K562 (cell line): Measurements from ENCODE around the gene BNC2. TPM values are rescaled to one million over a fixed set of nuclear protein-coding genes. Genes with fewer than 3 reads are reported as not detected.

Experiments
- ATAC-seq: fragments of 200-7000 bp; cut with Tn5 transposase; 3 replicates; pipeline ENCODE4 v1.9.1; 2020; ENCODE audit warnings: moderate library complexity
- BruUV-seq: library from RNA; stranded (reverse); fragments of 400-500 nt; replicated peaks from 2 replicates; lab custom pipeline; 2021; lab: Mats Ljungman, UMichigan
- CTCF ChIA-PET: fragments of 300-600 bp; formaldehyde crosslinking; extraction: SDS; loops from one replicate; lab custom pipeline; 2021; ENCODE audit warnings: low intra/inter-chr PET ratio; lab: Yijun Ruan, JAX
- POLR2A ChIA-PET: fragments of 300-600, 350-650 bp; sonication (Branson Sonifier 250); formaldehyde crosslinking; extraction: SDS; loops from one replicate; lab custom pipeline; 2021; ENCODE audit warnings: antibody characterized with exemption, inconsistent platforms; lab: Yijun Ruan, JAX
- DNase-seq, 4 experiments: peaks; one replicate each; pipeline versions ENCODE4 v3.0.0 to v3.0.0-alpha.2; 2011 to 2018; ENCODE audit warnings: low spot score in 3 of 4, mixed read lengths in 3 of 4; ENCODE audit errors: extremely low read depth in 1 of 4
- FAIRE-seq: peaks from 2 replicates; lab custom pipeline; 2011; peaks lifted over from hg19 to GRCh38; lab: Jason Lieb, UNC
- H2AFZ ChIP-seq: 2 replicates; pipeline ENCODE4 v1.6.0; 2011; ENCODE audit warnings: low read depth, low read length, control low read depth, inconsistent platforms
- H3K27ac ChIP-seq: fragments of 200-600 bp; 3 replicates; pipeline ENCODE4 v1.8.0; 2011; ENCODE audit warnings: low read depth, mild to moderate bottlenecking, control low read depth, inconsistent platforms, low read length, moderate library complexity, mixed read lengths; ENCODE audit errors: extremely low read depth
- H3K27me3 ChIP-seq, 2 experiments: fragments of 300-600 bp in 1 of 2; 2 replicates in 1 of 2; 3 replicates in 1 of 2; pipeline versions ENCODE4 v1.6.0 to v1.8.0; 2011; ENCODE audit warnings: inconsistent platforms in 2 of 2, low read length in 2 of 2, mild to moderate bottlenecking in 1 of 2, mixed read lengths in 1 of 2, moderate library complexity in 1 of 2; ENCODE audit not compliant: control insufficient read depth in 2 of 2, insufficient read depth in 2 of 2
- H3K36me3 ChIP-seq: fragments of 300-600 bp; 3 replicates; pipeline ENCODE4 v1.8.0; 2011; ENCODE audit warnings: mild to moderate bottlenecking, low read length, inconsistent platforms; ENCODE audit not compliant: control insufficient read depth, insufficient read depth
- H3K4me1 ChIP-seq, 2 experiments: fragments of 200-600 bp in 1 of 2; replicated peaks in 1 of 2; 2 replicates in 1 of 2; 3 replicates in 1 of 2; pipeline versions ENCODE4 v1.5.1 to v1.8.0; 2011; ENCODE audit warnings: inconsistent platforms in 2 of 2, low read length in 2 of 2, mild to moderate bottlenecking in 1 of 2, mixed read lengths in 1 of 2, moderate library complexity in 1 of 2; ENCODE audit not compliant: control insufficient read depth in 2 of 2, insufficient read depth in 2 of 2
- H3K4me2 ChIP-seq: 2 replicates; pipeline ENCODE4 v1.6.1; 2011; ENCODE audit warnings: low read length, control low read depth, inconsistent platforms, mixed read lengths; ENCODE audit not compliant: insufficient read depth
- H3K4me3 ChIP-seq: fragments of 200-600 bp; sonication (generic), shearing (Covaris generic); 2 replicates; pipeline ENCODE4 v1.5.1; 2016; ENCODE audit warnings: control low read depth, inconsistent platforms
- H3K79me2 ChIP-seq: fragments of 200-600 bp; 3 replicates; pipeline ENCODE4 v1.8.0; 2011; ENCODE audit warnings: low read length, inconsistent platforms; ENCODE audit not compliant: control insufficient read depth, insufficient read depth
- H3K9ac ChIP-seq, 2 experiments: 2 replicates each; pipeline versions ENCODE4 v1.6.0 to v1.6.1; 2011; ENCODE audit warnings: low read depth in 2 of 2, low read length in 2 of 2, control low read depth in 1 of 2, inconsistent platforms in 1 of 2, mild to moderate bottlenecking in 1 of 2, mixed read lengths in 1 of 2; ENCODE audit not compliant: insufficient read depth in 1 of 2
- H3K9me1 ChIP-seq: one replicate; pipeline ENCODE4 v1.6.0; 2011; ENCODE audit warnings: inconsistent platforms, mild to moderate bottlenecking, low read length, moderate library complexity; ENCODE audit not compliant: control insufficient read depth, insufficient read depth
- H3K9me3 ChIP-seq: replicated peaks from 2 replicates; pipeline ENCODE4 v1.5.1; 2011; ENCODE audit warnings: low read depth, low read length, inconsistent platforms; ENCODE audit not compliant: control insufficient read depth, insufficient read depth
- H4K20me1 ChIP-seq: replicated peaks from 2 replicates; pipeline ENCODE4 v1.6.1; 2011; ENCODE audit warnings: low read length, inconsistent platforms, mixed read lengths; ENCODE audit not compliant: control insufficient read depth, insufficient read depth
- PREB ChIP-seq: sonication (generic); formaldehyde crosslinking; IDR thresholded peaks from 2 replicates; pipeline ENCODE4 v1.8.1; 2023; ENCODE audit warnings: mild to moderate bottlenecking, missing genetic modification reagents
- ZBTB34 ChIP-seq: fragments of 250-450 bp; sonication (Bioruptor Pico); IDR thresholded peaks from 2 replicates; pipeline ENCODE4 v1.8.0; 2021; ENCODE audit warnings: mild to moderate bottlenecking, moderate library complexity
- WGBS: fragments of 100-300 bp; shearing (Covaris generic); methylation state at CpG from one replicate; pipeline ENCODE4 v1.1.6; 2016; ENCODE audit warnings: low coverage, mixed read lengths; ENCODE audit not compliant: insufficient coverage; ENCODE audit errors: missing lambda C conversion rate; 5-methylcytosine and 5-hydroxymethylcytosine counted together
- in situ Hi-C: fragments of 300-500 bp; cut with MboI; formaldehyde crosslinking; loops from 4 replicates; pipeline ENCODE4 v1.15.0; 2018; ENCODE audit warnings: inconsistent platforms, mixed read lengths
- intact Hi-C: fragments of 100-400 bp; cut with micrococcal nuclease; formaldehyde crosslinking; loops from 2 replicates; pipeline ENCODE4 v1.14.2; 2022
- polyA plus RNA-seq, 8 experiments: library from polyadenylated mRNA; depleted of rRNA in 4 of 8; stranded (reverse) in 5 of 8; unstranded in 3 of 8; fragments of >200 nt; fragmentation: Nextera tagmentation in 2 of 8; fragmentation: Illumina TruSeq in 1 of 8; extraction: Ambion mirVana in 2 of 8; extraction: Trizol in 1 of 8; gene quantifications; 2 replicates each; pipeline versions ENCODE4 v1.2.1 to v1.2.3, GENCODE V29; 2011 to 2014; ENCODE audit warnings: inconsistent platforms in 1 of 8, missing spikeins in 1 of 8
- total RNA-seq, 7 experiments: library from RNA; depleted of rRNA in 6 of 7; stranded (reverse); fragments of >200 nt in 6 of 7; fragmentation: Illumina TruSeq in 2 of 7; extraction: Trizol in 2 of 7; gene quantifications; 2 replicates each; pipeline versions ENCODE4 v1.2.1 to v1.2.3, GENCODE V29; 2011 to 2021; ENCODE audit warnings: low replicate concordance in 1 of 7

BNC2 gene
- total and polyA plus RNA-seq, 9 of the 15 experiments (the other 6 are each of a cell fraction or from before 2014, with no cell fraction given), result not detected

DNA sequence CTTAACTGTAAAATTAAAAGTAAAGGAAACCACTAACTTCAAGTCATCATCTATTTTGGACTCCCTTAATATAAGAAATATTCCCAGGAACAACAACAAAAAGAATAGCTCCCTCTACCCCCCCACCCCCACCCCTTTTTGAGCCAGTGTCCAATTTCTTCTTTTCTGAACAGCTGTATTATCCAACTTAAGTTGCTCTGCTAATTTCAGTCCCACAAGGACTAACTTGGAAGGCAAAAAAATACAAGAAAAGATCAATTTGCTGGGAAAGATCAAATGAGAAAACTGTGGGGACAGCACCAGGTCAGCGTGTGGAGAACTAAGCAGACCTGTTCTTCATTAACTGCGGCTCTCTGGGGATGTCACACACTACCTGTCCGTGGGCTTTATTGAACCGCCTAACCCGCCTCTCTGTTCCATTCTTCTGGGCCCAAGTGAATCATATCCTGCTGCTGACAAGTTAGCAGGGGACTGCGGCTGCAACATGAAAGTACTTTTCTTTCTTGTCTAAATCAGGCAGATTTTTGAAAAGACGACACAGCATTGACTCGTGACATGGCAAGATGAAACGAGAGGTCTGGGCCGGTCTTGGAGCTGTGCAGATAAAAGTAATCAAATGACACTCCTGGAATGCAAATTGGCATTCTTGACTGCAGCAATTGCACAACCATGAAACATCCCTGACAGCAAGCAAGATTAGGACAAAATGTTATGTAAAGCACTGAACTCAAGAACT, 2.7 kb downstream of the BNC2 start:
- no peak overlapping the region for H2AFZ ChIP-seq
- no peak for DNase-seq
- H3K36me3 ChIP-seq, result no peaks in the 10 kb centered on the region
- H3K4me3 ChIP-seq, result no peak overlapping the region
- H3K27ac ChIP-seq, result no peak overlapping the region
- no peaks in the 10 kb centered on the region for H3K9me1 ChIP-seq
- ChIA-PET CTCF (no interaction called here), POLR2A (no interaction called here)
- TF ChIP-seq ZBTB34, result no peak
- no peak for TF ChIP-seq PREB (CRISPR knock-in tag)
- no peak overlapping the region for H3K4me2 ChIP-seq
- no peak overlapping the region for H3K9ac ChIP-seq
- in situ Hi-C loops (no loop called here), intact Hi-C loops (no loop called here)
- no TSS peak for BruUV-seq
- 1% methylated on average over 10 of the region's 10 CpGs for WGBS
- H3K9me3 ChIP-seq, result no peaks in the 10 kb centered on the region
- no peaks in the 10 kb centered on the region for H3K4me1 ChIP-seq
- FAIRE-seq, result no peak
- no peak for ATAC-seq
- no peaks in the 10 kb centered on the region for H3K27me3 ChIP-seq
- no peaks in the 10 kb centered on the region for H4K20me1 ChIP-seq
- no peaks in the 10 kb centered on the region for H3K79me2 ChIP-seq
